ENCODE measurements around the gene KCNAB1.

The KCNAB1 gene

GRCh38 chr3:156150434-156151066 lies 30.2 kb downstream of the KCNAB1 start:
- peak in 2 of 3 donors; percentile 1 to 9 for DNase-seq
- Histone ChIP-seq H3K4me1 (ENCODE audit: control insufficient read depth, insufficient read depth, low read length, poor library complexity, severe bottlenecking) (no peaks in the 10 kb centered on the region), H3K27ac (ENCODE audit: insufficient read depth, low read length, poor library complexity, severe bottlenecking) (no peak overlapping the region), H3K9me3 (ENCODE audit: control insufficient read depth, low read length) (no peaks in the 10 kb centered on the region), H3K36me3 (ENCODE audit: control insufficient read depth, insufficient read depth, low read length) (no peaks in the 10 kb centered on the region), H3K4me3 (ENCODE audit: insufficient read depth, low read depth, low read length, poor library complexity, severe bottlenecking) (no peak overlapping the region), H3K27me3 (replicated peaks; ENCODE audit: control insufficient read depth, insufficient read depth, low read length, poor library complexity, severe bottlenecking) (no peaks in the 10 kb centered on the region)

GRCh38 chr3:156151824-156152428 lies 31.5 kb downstream of the KCNAB1 start:
- Histone ChIP-seq H3K4me3 (ENCODE audit: insufficient read depth, low read depth, low read length, poor library complexity, severe bottlenecking) (no peak overlapping the region), H3K4me1 (ENCODE audit: control insufficient read depth, insufficient read depth, low read length, poor library complexity, severe bottlenecking) (no peaks in the 10 kb centered on the region), H3K27ac (ENCODE audit: insufficient read depth, low read length, poor library complexity, severe bottlenecking) (no peak overlapping the region), H3K36me3 (ENCODE audit: control insufficient read depth, insufficient read depth, low read length) (no peaks in the 10 kb centered on the region), H3K9me3 (ENCODE audit: control insufficient read depth, low read length) (no peaks in the 10 kb centered on the region), H3K27me3 (replicated peaks; ENCODE audit: control insufficient read depth, insufficient read depth, low read length, poor library complexity, severe bottlenecking) (no peaks in the 10 kb centered on the region)
- peak; percentile 15 to 34 (median 22) for DNase-seq

- H3K27ac ChIP-seq (ENCODE audit: insufficient read depth, low read length, poor library complexity, severe bottlenecking): no peak overlapping the region
- no peak overlapping the region for H3K4me3 ChIP-seq (ENCODE audit: insufficient read depth, low read depth, low read length, poor library complexity, severe bottlenecking)
- H3K27me3 ChIP-seq (replicated peaks; ENCODE audit: control insufficient read depth, insufficient read depth, low read length, poor library complexity, severe bottlenecking): no peaks in the 10 kb centered on the region
- H3K4me1 ChIP-seq (ENCODE audit: control insufficient read depth, insufficient read depth, low read length, poor library complexity, severe bottlenecking): peaks cover 7% of the 10 kb centered on the region
- no peak for DNase-seq
- H3K9me3 ChIP-seq (ENCODE audit: control insufficient read depth, low read length): no peaks in the 10 kb centered on the region
- H3K36me3 ChIP-seq (ENCODE audit: control insufficient read depth, insufficient read depth, low read length): no peaks in the 10 kb centered on the region
Measured at GRCh38 chr3:156158656-156159295, 38.4 kb downstream of the KCNAB1 start.

- Histone ChIP-seq H3K4me1 (ENCODE audit: control insufficient read depth, insufficient read depth, low read length, poor library complexity, severe bottlenecking) (peaks cover 7% of the 10 kb centered on the region), H3K4me3 (ENCODE audit: insufficient read depth, low read depth, low read length, poor library complexity, severe bottlenecking) (no peak overlapping the region), H3K9me3 (ENCODE audit: control insufficient read depth, low read length) (no peaks in the 10 kb centered on the region), H3K27me3 (replicated peaks; ENCODE audit: control insufficient read depth, insufficient read depth, low read length, poor library complexity, severe bottlenecking) (no peaks in the 10 kb centered on the region), H3K36me3 (ENCODE audit: control insufficient read depth, insufficient read depth, low read length) (no peaks in the 10 kb centered on the region), H3K27ac (ENCODE audit: insufficient read depth, low read length, poor library complexity, severe bottlenecking) (no peak overlapping the region)
- DNase-seq: no peak
Measured at GRCh38 chr3:156160647-156161046, 40.3 kb downstream of the KCNAB1 start.

DNA sequence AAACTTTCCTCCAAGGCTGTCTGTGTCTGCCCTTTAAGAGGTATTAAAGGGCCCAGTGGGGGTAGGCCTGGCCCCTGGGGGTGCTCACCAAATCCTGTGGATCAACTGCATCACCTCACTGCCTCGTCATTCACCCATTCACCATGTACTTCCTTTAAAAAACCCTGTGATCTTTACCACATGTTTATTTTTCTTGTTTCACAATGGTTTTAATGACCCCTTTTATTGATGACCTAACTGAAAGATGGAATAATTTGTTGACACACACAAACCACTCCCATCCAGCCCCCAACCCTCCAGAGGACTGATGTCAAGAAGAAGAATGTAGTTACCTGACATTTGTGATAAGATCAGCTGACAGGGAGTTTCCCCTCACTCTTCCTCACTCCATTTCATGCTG lies 40.8 kb downstream of the KCNAB1 start:
- Histone ChIP-seq H3K27me3 (replicated peaks; ENCODE audit: control insufficient read depth, insufficient read depth, low read length, poor library complexity, severe bottlenecking) (no peaks in the 10 kb centered on the region), H3K27ac (ENCODE audit: insufficient read depth, low read length, poor library complexity, severe bottlenecking) (no peak overlapping the region), H3K9me3 (ENCODE audit: control insufficient read depth, low read length) (no peaks in the 10 kb centered on the region), H3K36me3 (ENCODE audit: control insufficient read depth, insufficient read depth, low read length) (no peaks in the 10 kb centered on the region), H3K4me1 (ENCODE audit: control insufficient read depth, insufficient read depth, low read length, poor library complexity, severe bottlenecking) (peaks cover 7% of the 10 kb centered on the region), H3K4me3 (ENCODE audit: insufficient read depth, low read depth, low read length, poor library complexity, severe bottlenecking) (no peak overlapping the region)
- DNase-seq: peak in 1 of 3 donors; percentile 4

DNA sequence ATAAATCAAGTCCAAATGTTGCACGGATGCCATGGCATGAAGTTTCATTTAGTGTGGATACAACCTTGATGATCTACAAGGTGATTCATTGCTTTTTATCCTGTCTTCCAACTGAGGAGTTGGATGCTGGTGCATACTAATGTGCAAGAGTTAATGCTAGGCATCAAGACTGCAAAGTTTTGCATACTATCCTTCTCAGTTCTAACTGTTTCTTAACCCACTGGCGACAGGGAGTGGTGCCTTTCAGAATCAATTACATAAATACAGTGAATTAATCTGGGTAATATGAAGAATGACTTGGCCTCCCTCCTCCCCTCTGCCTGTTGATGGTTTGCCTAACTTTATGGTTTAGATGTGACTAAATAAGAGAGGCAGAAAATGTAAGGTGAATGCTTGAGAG lies 43.5 kb downstream of the KCNAB1 start:
- no peaks in the 10 kb centered on the region for H3K36me3 ChIP-seq (ENCODE audit: control insufficient read depth, insufficient read depth, low read length)
- no peaks in the 10 kb centered on the region for H3K9me3 ChIP-seq (ENCODE audit: control insufficient read depth, low read length)
- no peak overlapping the region for H3K27ac ChIP-seq (ENCODE audit: insufficient read depth, low read length, poor library complexity, severe bottlenecking)
- peaks cover 7% of the 10 kb centered on the region for H3K4me1 ChIP-seq (ENCODE audit: control insufficient read depth, insufficient read depth, low read length, poor library complexity, severe bottlenecking)
- no peak for DNase-seq
- H3K4me3 ChIP-seq (ENCODE audit: insufficient read depth, low read depth, low read length, poor library complexity, severe bottlenecking): no peak overlapping the region
- H3K27me3 ChIP-seq (replicated peaks; ENCODE audit: control insufficient read depth, insufficient read depth, low read length, poor library complexity, severe bottlenecking): no peaks in the 10 kb centered on the region

GRCh38 chr3:156166808-156167207 lies 46.4 kb downstream of the KCNAB1 start:
- H3K9me3 ChIP-seq (ENCODE audit: control insufficient read depth, low read length): no peaks in the 10 kb centered on the region
- H3K4me3 ChIP-seq (ENCODE audit: insufficient read depth, low read depth, low read length, poor library complexity, severe bottlenecking): no peak overlapping the region
- peaks cover 3% of the 10 kb centered on the region for H3K4me1 ChIP-seq (ENCODE audit: control insufficient read depth, insufficient read depth, low read length, poor library complexity, severe bottlenecking)
- no peak for DNase-seq
- H3K36me3 ChIP-seq (ENCODE audit: control insufficient read depth, insufficient read depth, low read length): no peaks in the 10 kb centered on the region
- H3K27me3 ChIP-seq (replicated peaks; ENCODE audit: control insufficient read depth, insufficient read depth, low read length, poor library complexity, severe bottlenecking): no peaks in the 10 kb centered on the region
- H3K27ac ChIP-seq (ENCODE audit: insufficient read depth, low read length, poor library complexity, severe bottlenecking): no peak overlapping the region

DNA sequence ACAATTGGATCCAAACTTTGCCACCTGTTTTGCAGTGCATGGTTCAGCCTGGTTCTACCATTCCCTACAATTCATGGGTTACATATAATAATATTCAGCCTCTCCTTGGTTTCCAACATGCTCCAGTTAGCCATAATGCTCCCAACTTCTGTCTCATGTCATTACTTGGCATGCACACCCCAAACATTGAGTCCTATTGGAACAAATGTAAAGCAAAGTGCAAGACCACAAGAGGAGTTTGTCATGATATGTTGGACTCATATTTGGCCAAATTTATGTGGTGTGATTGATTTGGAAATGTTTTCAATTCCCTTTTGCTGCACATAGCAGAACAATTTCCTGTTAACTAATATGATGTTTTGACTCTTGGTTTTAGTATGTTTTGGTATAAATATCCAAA lies 50.2 kb downstream of the KCNAB1 start:
- no peak for DNase-seq
- Histone ChIP-seq H3K27ac (ENCODE audit: insufficient read depth, low read length, poor library complexity, severe bottlenecking) (no peak overlapping the region), H3K4me3 (ENCODE audit: insufficient read depth, low read depth, low read length, poor library complexity, severe bottlenecking) (no peak overlapping the region), H3K27me3 (replicated peaks; ENCODE audit: control insufficient read depth, insufficient read depth, low read length, poor library complexity, severe bottlenecking) (no peaks in the 10 kb centered on the region), H3K4me1 (ENCODE audit: control insufficient read depth, insufficient read depth, low read length, poor library complexity, severe bottlenecking) (no peaks in the 10 kb centered on the region), H3K9me3 (ENCODE audit: control insufficient read depth, low read length) (no peaks in the 10 kb centered on the region), H3K36me3 (ENCODE audit: control insufficient read depth, insufficient read depth, low read length) (no peaks in the 10 kb centered on the region)

- Histone ChIP-seq H3K4me3 (ENCODE audit: insufficient read depth, low read depth, low read length, poor library complexity, severe bottlenecking) (no peak overlapping the region), H3K36me3 (ENCODE audit: control insufficient read depth, insufficient read depth, low read length) (no peaks in the 10 kb centered on the region), H3K27me3 (replicated peaks; ENCODE audit: control insufficient read depth, insufficient read depth, low read length, poor library complexity, severe bottlenecking) (no peaks in the 10 kb centered on the region), H3K9me3 (ENCODE audit: control insufficient read depth, low read length) (no peaks in the 10 kb centered on the region), H3K4me1 (ENCODE audit: control insufficient read depth, insufficient read depth, low read length, poor library complexity, severe bottlenecking) (no peaks in the 10 kb centered on the region), H3K27ac (ENCODE audit: insufficient read depth, low read length, poor library complexity, severe bottlenecking) (no peak overlapping the region)
- no peak for DNase-seq
Measured at GRCh38 chr3:156171281-156172267, 51.2 kb downstream of the KCNAB1 start.
